Measurements from ENCODE around the gene AKAP13. TPM values are rescaled to one million over a fixed set of nuclear protein-coding genes. Genes with fewer than 3 reads are reported as not detected.

AKAP13 gene
- total RNA-seq, 1 donor from 2014 or later: 145 TPM

DNA sequence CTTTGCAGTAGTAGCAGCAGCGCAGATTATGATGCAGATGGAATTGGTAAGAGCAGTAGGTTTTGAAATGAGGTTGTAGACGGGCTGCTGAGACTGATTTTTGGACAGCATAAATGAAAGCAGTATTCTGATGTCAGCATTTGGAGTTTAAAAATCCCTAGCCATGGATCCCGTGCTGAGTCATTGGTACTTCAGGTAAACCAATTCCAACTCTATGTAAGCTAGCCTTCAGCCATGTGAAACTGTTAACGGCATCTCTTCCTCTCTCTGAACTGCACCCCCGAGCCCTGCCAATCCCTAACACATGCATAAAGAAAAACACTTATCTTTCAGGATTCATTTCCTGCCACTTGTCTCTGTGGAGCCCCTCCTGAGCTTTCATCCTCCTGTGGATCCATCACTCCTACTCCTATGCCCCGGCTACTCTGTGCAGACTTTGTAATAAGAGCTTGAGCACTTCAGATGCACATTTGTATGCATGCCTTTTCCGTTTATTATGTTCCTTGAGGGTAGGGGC is 119.0 kb downstream of the AKAP13 start:
- no peaks in the 10 kb centered on the region for H3K36me3 Mint-ChIP-seq (ENCODE audit: unreplicated experiment)

DNA sequence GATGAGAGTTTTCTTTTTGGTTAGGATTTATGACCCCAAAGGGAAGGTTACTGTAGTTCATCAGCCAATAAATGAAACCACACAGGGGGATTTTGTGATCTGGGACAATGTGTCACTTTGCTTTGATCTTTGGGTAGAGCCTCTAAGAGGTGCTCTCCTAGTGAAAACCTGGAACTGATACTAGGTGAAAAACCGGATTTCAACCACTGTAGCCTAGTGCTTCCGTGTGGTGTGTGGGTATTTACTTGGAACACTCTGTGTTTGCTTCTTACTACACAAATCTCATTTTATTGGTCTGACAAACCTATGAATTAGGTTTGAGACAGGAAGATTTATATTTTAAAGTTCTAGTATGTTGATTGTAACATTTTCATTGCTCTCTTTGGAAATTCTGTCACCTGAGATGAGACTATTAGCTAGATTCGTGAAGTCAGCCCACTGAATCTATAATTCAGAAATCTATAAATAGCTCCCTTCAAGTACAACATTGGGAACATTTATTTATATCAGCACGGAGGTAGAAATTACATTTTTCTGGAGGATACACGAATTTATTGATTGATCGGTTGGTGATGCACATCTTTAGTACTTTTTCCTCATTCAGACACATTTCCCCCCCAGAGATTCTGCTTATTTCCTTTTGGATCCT is 119.8 kb downstream of the AKAP13 start:
- H3K27me3 Mint-ChIP-seq (ENCODE audit: unreplicated experiment): peaks cover 4% of the 10 kb centered on the region
- H3K9me3 Mint-ChIP-seq (ENCODE audit: unreplicated experiment): peaks cover 6% of the 10 kb centered on the region
- H3K36me3 Mint-ChIP-seq (ENCODE audit: unreplicated experiment): no peaks in the 10 kb centered on the region
- no peak for DNase-seq
- H3K27ac Mint-ChIP-seq (ENCODE audit: unreplicated experiment): peak overlapping the region; percentile 86
- H3K4me1 Mint-ChIP-seq (ENCODE audit: low read depth, unreplicated experiment): peaks cover 72% of the 10 kb centered on the region
- peak overlapping the region; percentile 63 for H3K4me3 Mint-ChIP-seq (ENCODE audit: unreplicated experiment)
- TF ChIP-seq, protein P1, sequence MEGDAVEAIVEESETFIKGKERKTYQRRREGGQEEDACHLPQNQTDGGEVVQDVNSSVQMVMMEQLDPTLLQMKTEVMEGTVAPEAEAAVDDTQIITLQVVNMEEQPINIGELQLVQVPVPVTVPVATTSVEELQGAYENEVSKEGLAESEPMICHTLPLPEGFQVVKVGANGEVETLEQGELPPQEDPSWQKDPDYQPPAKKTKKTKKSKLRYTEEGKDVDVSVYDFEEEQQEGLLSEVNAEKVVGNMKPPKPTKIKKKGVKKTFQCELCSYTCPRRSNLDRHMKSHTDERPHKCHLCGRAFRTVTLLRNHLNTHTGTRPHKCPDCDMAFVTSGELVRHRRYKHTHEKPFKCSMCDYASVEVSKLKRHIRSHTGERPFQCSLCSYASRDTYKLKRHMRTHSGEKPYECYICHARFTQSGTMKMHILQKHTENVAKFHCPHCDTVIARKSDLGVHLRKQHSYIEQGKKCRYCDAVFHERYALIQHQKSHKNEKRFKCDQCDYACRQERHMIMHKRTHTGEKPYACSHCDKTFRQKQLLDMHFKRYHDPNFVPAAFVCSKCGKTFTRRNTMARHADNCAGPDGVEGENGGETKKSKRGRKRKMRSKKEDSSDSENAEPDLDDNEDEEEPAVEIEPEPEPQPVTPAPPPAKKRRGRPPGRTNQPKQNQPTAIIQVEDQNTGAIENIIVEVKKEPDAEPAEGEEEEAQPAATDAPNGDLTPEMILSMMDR (IDR thresholded peaks at IDR 0.05; ENCODE audit: partially characterized antibody, unreplicated experiment): no peak

More for the DNA sequence above, 119.0 kb downstream of the AKAP13 start:
- Mint-ChIP-seq H3K27ac (ENCODE audit: unreplicated experiment) (peak overlapping the region; percentile 86), H3K27me3 (ENCODE audit: unreplicated experiment) (peaks cover 4% of the 10 kb centered on the region), H3K9me3 (ENCODE audit: unreplicated experiment) (peaks cover 6% of the 10 kb centered on the region), H3K4me1 (ENCODE audit: low read depth, unreplicated experiment) (peaks cover 66% of the 10 kb centered on the region), H3K4me3 (ENCODE audit: unreplicated experiment) (peak overlapping the region; percentile 63)
- TF ChIP-seq, protein P1 (IDR thresholded peaks at IDR 0.05; ENCODE audit: partially characterized antibody, unreplicated experiment): no peak
- no peak for DNase-seq

DNA sequence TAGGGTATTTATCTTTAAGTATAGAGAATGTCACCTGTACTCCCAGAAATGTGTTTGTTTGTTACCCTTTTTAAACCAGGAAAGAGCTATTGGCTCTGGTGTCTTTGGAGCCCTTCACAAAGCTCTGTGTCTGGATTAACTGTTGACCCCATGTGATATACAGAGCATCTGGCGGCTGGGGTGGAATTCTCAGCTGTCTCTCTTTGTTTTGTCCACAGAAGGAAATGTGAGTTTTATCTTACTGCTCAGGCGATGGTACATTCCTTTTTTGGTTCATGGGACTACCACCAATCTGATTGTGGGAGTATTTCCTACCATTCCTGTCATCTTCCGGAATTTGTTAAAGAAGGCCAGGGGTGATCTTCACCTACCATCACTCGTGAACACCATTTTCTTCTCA is 120.3 kb downstream of the AKAP13 start:
- TF ChIP-seq, protein P1 (IDR thresholded peaks at IDR 0.05; ENCODE audit: partially characterized antibody, unreplicated experiment): no peak

DNA sequence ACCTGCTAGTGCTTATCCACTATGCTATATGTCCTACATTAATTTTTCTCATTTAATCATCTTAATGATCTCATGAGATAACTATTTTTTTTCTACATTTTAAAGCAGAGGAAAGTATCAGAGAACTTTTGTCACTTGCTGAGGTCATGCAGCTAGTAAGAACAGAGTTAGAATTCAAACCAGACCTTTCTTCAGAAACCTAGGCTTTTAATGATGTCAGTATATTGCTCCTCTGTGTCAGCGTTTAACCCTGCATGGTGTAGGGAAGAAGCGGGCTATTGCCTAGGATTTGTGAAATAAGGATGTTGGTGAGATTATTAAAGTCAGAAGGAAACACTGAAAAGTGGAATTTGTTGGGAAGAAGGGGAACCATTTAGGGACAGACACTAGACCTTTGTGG is 121.2 kb downstream of the AKAP13 start:
- TF ChIP-seq, protein P1 (IDR thresholded peaks at IDR 0.05; ENCODE audit: partially characterized antibody, unreplicated experiment): no peak
- Mint-ChIP-seq H3K4me1 (ENCODE audit: low read depth, unreplicated experiment) (peaks cover 67% of the 10 kb centered on the region), H3K36me3 (ENCODE audit: unreplicated experiment) (no peaks in the 10 kb centered on the region), H3K9me3 (ENCODE audit: unreplicated experiment) (peaks cover 6% of the 10 kb centered on the region), H3K4me3 (ENCODE audit: unreplicated experiment) (no peak overlapping the region), H3K27me3 (ENCODE audit: unreplicated experiment) (peaks cover 4% of the 10 kb centered on the region), H3K27ac (ENCODE audit: unreplicated experiment) (peak overlapping the region; percentile 86)
- DNase-seq: no peak

More for the DNA sequence above, 120.3 kb downstream of the AKAP13 start:
- peaks cover 6% of the 10 kb centered on the region for H3K9me3 Mint-ChIP-seq (ENCODE audit: unreplicated experiment)
- peak overlapping the region; percentile 18 for H3K4me3 Mint-ChIP-seq (ENCODE audit: unreplicated experiment)
- no peaks in the 10 kb centered on the region for H3K36me3 Mint-ChIP-seq (ENCODE audit: unreplicated experiment)
- H3K4me1 Mint-ChIP-seq (ENCODE audit: low read depth, unreplicated experiment): peaks cover 71% of the 10 kb centered on the region
- peaks cover 4% of the 10 kb centered on the region for H3K27me3 Mint-ChIP-seq (ENCODE audit: unreplicated experiment)
- DNase-seq: no peak
- peak overlapping the region; percentile 86 for H3K27ac Mint-ChIP-seq (ENCODE audit: unreplicated experiment)

DNA sequence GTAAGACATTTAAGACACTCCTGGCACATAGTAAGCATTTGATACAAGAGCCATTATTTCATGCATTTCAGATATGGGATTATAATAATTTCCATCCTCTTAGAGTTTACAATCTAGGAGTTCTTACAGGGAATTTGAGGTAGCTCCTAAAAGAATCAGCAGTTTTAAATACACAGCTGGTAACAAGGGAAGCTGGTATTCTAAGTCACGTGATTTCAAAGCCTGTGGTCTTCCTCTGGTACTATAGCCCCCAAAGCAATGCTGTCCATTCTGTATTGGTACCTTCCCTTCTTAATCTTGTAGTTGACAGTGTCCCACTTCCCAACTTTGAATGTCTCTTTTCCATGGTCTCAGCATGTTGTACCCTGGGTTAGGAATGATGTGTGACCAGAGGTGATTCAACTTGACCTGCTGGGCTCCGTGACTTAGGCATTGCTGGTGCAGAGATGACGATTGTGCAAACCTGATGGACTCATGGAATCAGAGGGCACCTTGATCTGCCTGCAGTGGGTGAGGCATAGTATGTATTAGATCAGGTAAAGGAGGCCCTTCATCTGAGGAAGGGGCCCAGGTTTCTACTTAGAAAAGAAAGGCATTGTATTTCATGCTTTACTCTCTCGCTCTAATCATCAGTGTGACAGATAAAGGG is 122.9 kb downstream of the AKAP13 start:
- Mint-ChIP-seq H3K27me3 (ENCODE audit: unreplicated experiment) (peaks cover 4% of the 10 kb centered on the region), H3K4me3 (ENCODE audit: unreplicated experiment) (peak overlapping the region; percentile 65), H3K9me3 (ENCODE audit: unreplicated experiment) (peaks cover 8% of the 10 kb centered on the region), H3K27ac (ENCODE audit: unreplicated experiment) (peak overlapping the region; percentile 92), H3K4me1 (ENCODE audit: low read depth, unreplicated experiment) (peaks cover 53% of the 10 kb centered on the region), H3K36me3 (ENCODE audit: unreplicated experiment) (no peaks in the 10 kb centered on the region)
- no peak for DNase-seq
- TF ChIP-seq, protein P1 (IDR thresholded peaks at IDR 0.05; ENCODE audit: partially characterized antibody, unreplicated experiment): no peak
